8988T (cell line): ENCODE measurements around the gene SMYD4.
"Not testable (repeated sequence)": the region's sequence is repeated elsewhere in the genome, so short reads cannot be mapped to it uniquely, and the experiment has no call there.

Experiments used
- DNase-seq: peaks from one replicate; pipeline ENCODE4 v3.0.0; 2011

SMYD4 gene

GRCh38 chr17:1779571-1780131, 50.1 kb downstream of the SMYD4 start:
- no peak for DNase-seq

- no peak for DNase-seq
Measured at GRCh38 chr17:1776857-1777256, 52.8 kb downstream of the SMYD4 start.

- no peak for DNase-seq
Measured at GRCh38 chr17:1776328-1776727, 53.4 kb downstream of the SMYD4 start.

GRCh38 chr17:1774390-1775176, 55.1 kb downstream of the SMYD4 start:
- DNase-seq: no peak

GRCh38 chr17:1773696-1774181, 56.0 kb downstream of the SMYD4 start:
- DNase-seq: no peak

GRCh38 chr17:1773000-1773695, 56.6 kb downstream of the SMYD4 start:
- not testable (repeated sequence) for DNase-seq

GRCh38 chr17:1769822-1770477, 59.8 kb downstream of the SMYD4 start:
- no peak for DNase-seq

GRCh38 chr17:1767358-1767757, 62.3 kb downstream of the SMYD4 start:
- DNase-seq: no peak

GRCh38 chr17:1766382-1767135, 63.1 kb downstream of the SMYD4 start:
- no peak for DNase-seq

- no peak for DNase-seq
Measured at GRCh38 chr17:1765576-1765975, 64.1 kb downstream of the SMYD4 start.

- not testable (repeated sequence) for DNase-seq
Measured at GRCh38 chr17:1764705-1765104, 65.0 kb downstream of the SMYD4 start.

GRCh38 chr17:1764284-1764683, 65.4 kb downstream of the SMYD4 start:
- no peak for DNase-seq

GRCh38 chr17:1762901-1763898, 66.5 kb downstream of the SMYD4 start:
- no peak for DNase-seq

GRCh38 chr17:1762233-1762900, 67.3 kb downstream of the SMYD4 start:
- no peak for DNase-seq

GRCh38 chr17:1759529-1759928, 70.2 kb downstream of the SMYD4 start:
- no peak for DNase-seq

GRCh38 chr17:1758807-1759206, 70.9 kb downstream of the SMYD4 start:
- DNase-seq: no peak

GRCh38 chr17:1755827-1756262, 73.9 kb downstream of the SMYD4 start:
- DNase-seq: no peak

GRCh38 chr17:1755252-1755826, 74.4 kb downstream of the SMYD4 start:
- DNase-seq: no peak

GRCh38 chr17:1754430-1755112, 75.1 kb downstream of the SMYD4 start:
- no peak for DNase-seq
